ENCODE data around the gene THAP7.

Gene THAP7

GRCh38 chr22:20964090-20964798 lies 37.7 kb downstream of the THAP7 start:
- no peak for DNase-seq (ENCODE audit: low read depth)

GRCh38 chr22:20963201-20964052 lies 38.5 kb downstream of the THAP7 start:
- no peak for DNase-seq (ENCODE audit: low read depth)

DNA sequence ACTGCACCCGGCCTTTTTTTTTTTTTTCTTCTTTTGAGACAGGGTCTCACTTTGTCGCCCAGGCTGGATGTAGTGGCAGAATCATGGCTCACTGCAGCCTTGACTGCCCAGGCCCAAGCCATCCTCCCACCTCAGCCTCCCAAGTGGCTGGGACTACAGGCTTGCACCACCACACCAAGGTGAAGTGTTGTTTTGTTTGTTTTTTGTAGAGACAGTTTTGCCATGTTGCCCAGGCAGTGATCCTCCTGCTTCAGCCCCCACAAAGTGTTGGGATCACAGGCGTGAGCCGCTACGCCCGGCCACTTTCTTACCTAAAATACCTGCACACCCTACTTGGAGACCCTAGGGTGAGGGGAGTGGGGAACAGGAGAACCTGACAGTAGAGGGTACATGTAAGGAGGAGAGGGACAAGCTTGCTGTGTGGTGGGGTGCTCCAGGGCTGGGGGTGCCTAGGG lies 39.4 kb downstream of the THAP7 start:
- no peak for DNase-seq (ENCODE audit: low read depth)

DNA sequence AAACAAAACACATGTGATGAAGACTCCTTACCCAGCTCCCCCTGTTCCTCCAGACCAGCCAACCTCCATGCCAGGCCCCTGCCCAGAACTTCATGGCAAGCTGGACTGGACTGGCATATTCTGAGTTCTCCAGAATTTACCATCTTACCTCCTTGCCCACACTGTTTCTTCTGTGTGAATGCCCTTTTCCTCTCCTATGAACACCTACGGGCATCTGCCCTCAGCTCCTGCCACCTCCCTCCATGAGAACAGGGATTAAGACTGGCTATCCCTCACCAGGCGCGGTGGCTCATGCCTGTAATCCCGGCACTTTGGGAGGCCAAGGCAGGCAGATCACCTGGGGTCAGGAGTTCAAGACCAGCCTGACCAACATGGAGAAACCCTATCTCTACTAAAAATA lies 41.3 kb downstream of the THAP7 start:
- no peak for DNase-seq (ENCODE audit: low read depth)

DNA sequence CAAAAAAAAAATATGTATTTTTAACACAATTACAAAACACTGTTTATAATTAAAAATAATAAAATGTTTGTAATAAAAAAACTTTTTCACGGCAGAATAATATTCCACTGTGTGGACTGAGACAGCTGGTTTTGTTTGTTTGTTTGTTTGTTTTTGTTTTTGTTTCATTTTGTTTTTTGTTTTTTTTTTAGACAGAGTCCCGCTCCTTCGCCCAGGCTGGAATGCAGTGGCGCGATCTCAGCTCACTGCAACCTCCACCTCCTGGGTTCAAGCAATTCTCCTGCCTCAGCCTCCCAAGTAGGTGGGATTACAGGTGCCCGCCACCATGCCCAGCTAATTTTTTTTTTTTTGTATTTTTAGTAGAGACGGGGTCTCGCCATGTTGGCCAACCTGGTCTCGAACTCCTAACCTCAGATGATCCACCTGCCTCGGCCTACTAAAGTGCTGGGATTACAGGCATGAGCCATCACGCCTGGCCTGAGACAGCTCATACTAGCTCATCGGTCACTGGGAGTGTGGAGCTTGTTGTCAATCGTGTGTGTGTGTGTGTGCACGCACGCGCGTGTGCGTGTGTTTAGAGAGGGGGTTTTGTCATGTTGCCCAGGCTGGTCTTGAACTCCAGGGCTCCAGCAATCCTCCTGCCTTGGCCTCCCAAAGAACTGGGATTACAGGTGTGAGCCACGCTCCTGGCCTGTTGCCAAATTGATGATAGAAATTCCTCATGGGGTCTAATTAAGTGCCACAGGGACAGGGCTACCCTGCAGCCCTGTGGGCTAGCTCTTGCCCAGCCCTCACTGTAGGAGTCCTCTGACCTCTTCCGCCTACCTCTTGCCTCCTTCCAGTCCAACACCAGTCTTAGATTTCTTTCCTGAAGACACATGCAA lies 42.1 kb downstream of the THAP7 start:
- DNase-seq (ENCODE audit: low read depth): no peak

GRCh38 chr22:20957683-20958431 lies 44.1 kb downstream of the THAP7 start:
- no peak for DNase-seq (ENCODE audit: low read depth)

DNA sequence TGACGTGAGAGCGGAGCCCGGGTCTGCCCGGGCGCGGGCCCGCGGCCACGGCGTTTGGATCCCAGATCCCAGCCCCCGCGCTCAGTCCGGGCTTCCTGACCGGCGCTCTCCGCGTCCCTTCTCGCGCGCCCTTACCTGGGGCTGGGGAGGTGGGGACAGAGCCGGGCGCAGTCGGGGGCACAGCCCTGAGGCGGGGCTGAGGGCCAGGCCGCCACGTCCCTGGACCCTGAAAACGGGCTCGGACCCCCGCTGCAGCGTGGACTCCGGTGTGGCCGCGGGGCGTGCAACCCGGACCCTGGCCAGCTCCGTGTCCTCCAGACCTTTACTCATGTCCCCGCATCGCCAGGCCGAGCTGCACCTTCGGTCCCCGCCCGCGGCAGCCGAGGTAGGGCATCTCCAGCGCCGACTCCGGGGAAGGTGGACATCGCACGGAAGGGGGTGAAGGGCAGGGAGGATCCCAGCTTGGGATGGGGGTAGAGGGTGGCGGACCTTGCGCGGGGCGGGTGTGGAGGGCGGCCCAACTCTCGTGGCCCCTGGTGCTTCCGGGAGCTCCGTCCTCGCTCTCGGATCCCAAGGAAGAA lies 44.7 kb downstream of the THAP7 start:
- DNase-seq (ENCODE audit: low read depth): no peak

DNA sequence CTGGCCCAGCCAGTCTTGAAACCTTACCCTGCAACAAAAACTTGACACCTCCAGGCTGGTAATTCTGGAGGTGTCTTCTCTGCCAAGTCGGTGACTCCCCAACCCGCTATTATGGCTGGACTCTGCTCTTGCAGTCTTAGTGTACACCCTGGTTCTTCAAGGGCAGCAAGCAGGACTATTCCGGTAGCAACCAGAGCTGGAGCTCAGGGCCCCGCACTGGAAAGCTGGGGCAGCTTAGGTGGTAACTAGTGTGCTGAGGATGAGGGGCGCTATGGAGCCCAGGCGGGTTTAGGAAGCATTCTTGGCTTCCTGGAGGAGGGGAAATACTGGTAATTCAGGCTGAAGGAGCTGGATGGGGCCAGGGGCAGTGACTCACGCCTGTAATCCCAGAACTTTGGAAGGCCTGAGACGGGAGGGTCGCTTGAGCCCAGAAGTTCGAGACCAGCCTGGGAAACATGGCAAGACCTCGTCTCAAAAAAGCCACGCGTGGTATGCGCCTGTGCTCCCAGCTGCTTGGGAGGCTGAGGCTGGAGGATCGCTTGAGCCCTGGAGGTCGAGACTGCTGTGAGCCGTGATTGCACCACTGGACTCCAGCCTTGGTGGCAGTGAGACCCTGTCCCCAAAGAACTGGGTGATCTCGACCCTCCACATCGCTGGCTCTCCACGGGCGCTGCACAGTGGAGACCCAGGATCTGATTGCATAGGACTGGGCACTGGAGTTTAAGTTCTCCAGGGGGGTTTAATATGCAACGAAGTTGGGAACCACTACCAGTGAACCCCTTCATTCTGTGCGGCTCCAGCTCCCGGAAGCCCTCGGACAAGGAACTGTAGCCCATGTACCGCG lies 45.4 kb downstream of the THAP7 start:
- no peak for DNase-seq (ENCODE audit: low read depth)

- DNase-seq (ENCODE audit: low read depth): no peak
These were observed 46.4 kb downstream of the THAP7 start for GRCh38 chr22:20955548-20955947.

DNA sequence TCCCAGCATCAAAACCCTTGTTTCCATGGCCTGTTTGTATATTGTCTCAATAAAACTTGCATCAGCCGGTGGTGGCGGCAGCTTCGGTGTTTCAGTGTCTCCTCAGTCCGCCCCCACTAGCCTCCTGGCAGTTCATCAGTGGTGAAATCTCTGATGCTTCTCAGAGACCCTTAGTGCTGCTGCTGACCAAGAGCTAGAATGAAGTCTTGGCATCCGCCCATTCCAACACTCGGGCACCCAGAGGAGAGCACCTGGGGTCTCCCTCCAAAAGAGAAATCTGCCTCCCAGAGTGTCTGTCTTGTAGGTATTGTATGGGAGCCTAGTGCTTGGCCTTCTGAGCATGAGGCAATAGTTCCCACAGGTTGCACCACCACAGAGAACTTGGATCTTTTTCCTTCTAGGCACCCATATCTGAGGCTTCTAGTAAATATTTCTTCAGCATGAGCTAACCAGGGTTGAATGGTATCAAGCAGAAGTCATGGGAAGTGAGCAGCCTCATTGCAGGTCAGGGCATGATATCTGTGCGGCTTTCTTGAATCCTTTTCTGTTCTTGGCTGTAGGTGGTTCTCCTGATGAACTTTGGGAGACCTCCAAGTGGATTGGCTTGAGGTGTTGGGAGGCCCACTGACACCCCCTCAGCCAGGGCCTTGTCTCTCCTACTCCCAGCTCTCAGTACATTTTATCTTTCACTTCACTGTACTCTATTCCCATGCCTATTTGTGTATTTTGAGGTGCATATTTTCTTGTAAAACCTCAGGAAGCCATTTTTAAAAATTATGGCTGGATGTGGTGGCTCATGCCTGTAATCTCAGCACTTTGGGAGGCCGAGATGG lies 48.0 kb downstream of the THAP7 start:
- no peak for DNase-seq (ENCODE audit: low read depth)

- no peak for DNase-seq (ENCODE audit: low read depth)
These were observed 48.6 kb downstream of the THAP7 start for GRCh38 chr22:20953342-20953608.

DNA sequence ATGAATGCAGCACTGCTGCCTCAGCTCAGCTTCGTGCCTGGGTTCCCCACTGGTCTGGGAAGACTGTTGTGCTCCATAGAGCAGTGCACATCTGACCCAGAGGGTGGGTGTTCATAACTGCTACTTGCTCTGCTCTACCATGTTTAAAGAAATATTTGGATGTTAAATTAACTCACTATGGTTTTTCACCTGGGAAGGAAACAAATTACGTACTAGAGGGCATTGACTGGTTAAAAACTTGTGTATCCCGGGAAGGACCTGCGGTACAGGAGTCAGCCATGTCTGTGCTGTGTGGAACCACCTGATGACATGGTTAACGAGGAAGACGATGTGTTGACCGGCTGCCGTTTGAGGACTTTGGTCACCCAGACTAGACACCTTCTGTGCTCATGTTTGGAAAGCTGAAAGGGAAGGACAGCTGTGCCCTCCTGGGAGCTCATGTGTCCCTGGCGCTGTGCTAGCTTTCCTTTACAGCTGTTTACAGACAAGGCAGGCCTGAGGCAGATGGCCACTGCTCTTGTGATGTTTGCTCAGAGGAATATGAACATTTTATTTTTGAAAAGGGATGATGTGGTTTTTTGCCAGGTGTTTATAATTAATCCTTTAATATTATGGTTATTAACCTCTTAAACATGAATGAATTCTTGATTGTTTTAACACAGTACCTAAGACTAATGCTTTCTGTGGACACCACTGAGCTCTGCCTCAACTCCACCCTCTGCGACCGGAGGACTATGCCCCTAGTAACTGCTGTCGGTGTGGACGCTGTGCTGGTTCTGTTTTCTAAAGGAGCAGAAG lies 49.2 kb downstream of the THAP7 start:
- no peak for DNase-seq (ENCODE audit: low read depth)

- DNase-seq (ENCODE audit: low read depth): no peak
These were observed 50.0 kb downstream of the THAP7 start for GRCh38 chr22:20951932-20952380.

GRCh38 chr22:20951151-20951931 lies 50.6 kb downstream of the THAP7 start:
- DNase-seq (ENCODE audit: low read depth): no peak

GRCh38 chr22:20949698-20950183 lies 52.2 kb downstream of the THAP7 start:
- no peak for DNase-seq (ENCODE audit: low read depth)

Measured in stimulated activated CD8-positive, alpha-beta memory T cell treated with anti-CD3 and anti-CD28 coated beads, Interleukin-4, amount 100 ng/mL, for 24 hours (primary cell).